GM18507 (cell line): ENCODE measurements around the gene ARAP3.
"Not testable (repeated sequence)": the region's sequence is repeated elsewhere in the genome, so short reads cannot be mapped to it uniquely, and the experiment has no call there.

Experiments used
- DNase-seq: peaks from one replicate; pipeline ENCODE4 v3.0.0; 2011; ENCODE audit warnings: low read depth; ENCODE audit not compliant: insufficient read length; ENCODE audit errors: extremely low spot score
- FAIRE-seq: peaks from 2 replicates; lab custom pipeline; 2011; peaks lifted over from hg19 to GRCh38; lab: Jason Lieb, UNC

The ARAP3 gene

GRCh38 chr5:141681695-141682641 is at the start of gene ARAP3:
Gene ARAP3, minus strand, starts transcription at chr5:141682230. Its CDS starts 1,744 bp downstream, at chr5:141680486.
- no peak for DNase-seq
- no peak for FAIRE-seq

- FAIRE-seq (no peak), DNase-seq (no peak)
Measured at GRCh38 chr5:141729387-141730006, 47.5 kb upstream of the ARAP3 start.

GRCh38 chr5:141725891-141726290 is 43.9 kb upstream of the ARAP3 start:
- DNase-seq: no peak

GRCh38 chr5:141725174-141725573 is 43.1 kb upstream of the ARAP3 start:
- FAIRE-seq, DNase-seq: not testable (repeated sequence)

More at GRCh38 chr5:141725891-141726290, 43.9 kb upstream of the ARAP3 start:
- FAIRE-seq: no peak

GRCh38 chr5:141722266-141722665 is 40.2 kb upstream of the ARAP3 start:
- DNase-seq (no peak), FAIRE-seq (no peak)

GRCh38 chr5:141717043-141717442 is 35.0 kb upstream of the ARAP3 start:
- no peak for DNase-seq
- no peak for FAIRE-seq

- DNase-seq: no peak
- no peak for FAIRE-seq
Measured at GRCh38 chr5:141716468-141716867, 34.4 kb upstream of the ARAP3 start.

- FAIRE-seq (no peak), DNase-seq (no peak)
Measured at GRCh38 chr5:141716009-141716408, 34.0 kb upstream of the ARAP3 start.

GRCh38 chr5:141715346-141715905 is 33.4 kb upstream of the ARAP3 start:
- no peak for DNase-seq
- no peak for FAIRE-seq

GRCh38 chr5:141714542-141715310 is 32.7 kb upstream of the ARAP3 start:
- DNase-seq (no peak), FAIRE-seq (no peak)

GRCh38 chr5:141713616-141714309 is 31.7 kb upstream of the ARAP3 start:
- DNase-seq: no peak

GRCh38 chr5:141711687-141712086 is 29.7 kb upstream of the ARAP3 start:
- DNase-seq: no peak
- no peak for FAIRE-seq

More at GRCh38 chr5:141713616-141714309, 31.7 kb upstream of the ARAP3 start:
- no peak for FAIRE-seq

GRCh38 chr5:141709699-141710267 is 27.8 kb upstream of the ARAP3 start:
- FAIRE-seq: no peak
- no peak for DNase-seq

- no peak for DNase-seq
- no peak for FAIRE-seq
Measured at GRCh38 chr5:141708016-141708415, 26.0 kb upstream of the ARAP3 start.

GRCh38 chr5:141707510-141707909 is 25.5 kb upstream of the ARAP3 start:
- no peak for FAIRE-seq

GRCh38 chr5:141706121-141706520 is 24.1 kb upstream of the ARAP3 start:
- DNase-seq (no peak), FAIRE-seq (no peak)

More at GRCh38 chr5:141707510-141707909, 25.5 kb upstream of the ARAP3 start:
- no peak for DNase-seq

- no peak for FAIRE-seq
- no peak for DNase-seq
Measured at GRCh38 chr5:141705469-141705868, 23.4 kb upstream of the ARAP3 start.

- FAIRE-seq: no peak
- no peak for DNase-seq
Measured at GRCh38 chr5:141704782-141705297, 22.8 kb upstream of the ARAP3 start.
